ENCODE data around the gene LCLAT1.
"Not testable (repeated sequence)": the region's sequence is repeated elsewhere in the genome, so short reads cannot be mapped to it uniquely, and the experiment has no call there.

LCLAT1 gene

GRCh38 chr2:30454571-30454970 is 7.5 kb downstream of the LCLAT1 start:
- DNase-seq (ENCODE audit: low spot score): no peak

DNA sequence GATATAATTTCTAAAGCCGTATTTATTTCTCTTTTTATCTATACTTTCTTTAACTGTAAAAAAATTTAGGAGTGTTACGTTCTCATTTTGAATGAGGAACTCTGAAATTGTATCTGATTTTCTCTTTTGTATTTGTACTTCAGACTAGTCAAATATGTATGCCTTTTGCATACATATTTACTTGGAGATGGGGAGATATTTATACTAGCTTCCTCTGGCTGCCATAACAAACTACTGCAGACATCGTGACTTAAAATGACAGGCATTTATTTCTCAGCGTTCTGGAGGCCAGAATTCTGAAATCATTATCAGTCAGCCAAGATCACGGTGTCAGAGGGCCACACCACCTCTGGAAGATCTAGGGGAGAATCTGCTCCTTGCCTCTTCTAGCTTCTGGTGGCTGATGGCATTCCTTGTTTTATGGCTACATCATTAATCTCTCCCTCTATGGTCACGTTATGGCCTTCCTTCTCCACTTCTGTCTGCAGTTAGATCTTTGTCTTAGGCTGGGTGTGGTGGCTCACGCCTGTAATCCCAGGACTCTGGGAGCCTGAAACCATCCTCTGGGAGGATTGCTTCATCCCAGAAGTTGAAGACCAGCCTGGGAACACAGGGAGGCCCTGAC is 8.2 kb downstream of the LCLAT1 start:
- no peak for DNase-seq (ENCODE audit: low spot score)

GRCh38 chr2:30456106-30456505 is 9.1 kb downstream of the LCLAT1 start:
- no peak for DNase-seq (ENCODE audit: low spot score)

DNA sequence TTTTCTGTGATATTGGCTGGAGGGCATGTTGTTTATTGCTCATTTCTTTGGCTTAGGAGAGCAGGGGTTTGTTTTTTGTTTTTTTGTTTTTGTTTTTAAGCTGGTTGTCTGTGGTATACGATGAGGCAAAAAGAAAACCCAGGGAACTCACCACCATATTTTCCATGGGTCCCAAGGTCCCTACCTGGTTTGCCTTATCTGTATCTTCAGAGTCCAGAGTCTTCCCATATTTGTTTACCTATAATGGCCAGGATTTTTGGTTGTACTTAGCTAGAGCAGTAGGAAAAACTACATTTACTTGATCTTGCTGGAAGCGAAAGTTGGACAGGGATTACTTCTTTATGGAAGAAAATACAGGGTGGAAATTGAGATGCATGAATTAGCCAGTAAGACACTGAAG is 9.5 kb downstream of the LCLAT1 start:
- DNase-seq (ENCODE audit: low spot score): no peak

DNA sequence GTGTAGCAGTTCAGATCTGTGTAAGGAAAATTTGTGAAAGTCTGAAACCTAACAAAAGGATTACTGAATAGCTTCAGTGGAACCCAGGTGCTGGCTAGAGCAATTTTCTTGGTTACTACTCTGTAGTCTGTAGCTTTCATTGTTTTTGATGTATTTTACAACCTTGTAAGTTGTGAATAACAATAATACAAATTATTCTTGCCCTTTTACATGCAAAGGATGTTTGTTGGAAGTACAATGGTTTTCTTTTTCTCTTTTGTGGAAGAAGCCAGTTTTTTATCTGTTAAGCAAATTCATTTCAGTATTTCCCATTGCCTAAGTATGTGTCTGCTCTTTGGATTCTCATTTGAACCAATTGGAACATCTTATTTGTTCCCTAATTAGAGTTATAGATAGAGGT is 10.2 kb downstream of the LCLAT1 start:
- no peak for DNase-seq (ENCODE audit: low spot score)

DNA sequence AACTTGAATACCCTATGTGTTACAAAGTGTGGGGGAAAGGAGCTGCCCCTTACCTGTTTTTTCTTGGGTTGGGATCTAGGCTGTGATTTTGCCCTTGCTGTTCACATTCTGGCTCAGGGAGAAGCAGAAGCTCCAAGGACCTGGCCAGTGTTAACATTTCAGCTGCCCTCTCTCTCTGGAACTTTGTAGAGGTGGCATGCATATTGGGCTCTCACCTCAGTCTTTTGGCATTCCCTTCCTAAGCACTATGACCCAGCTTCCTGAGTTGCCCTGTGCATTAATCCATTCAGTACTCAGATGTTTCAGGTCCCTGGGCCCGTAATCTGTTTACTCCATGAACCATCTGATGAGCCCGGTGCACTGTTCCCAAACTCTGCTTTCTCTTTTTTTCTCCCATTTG is 12.1 kb downstream of the LCLAT1 start:
- DNase-seq (ENCODE audit: low spot score): no peak

DNA sequence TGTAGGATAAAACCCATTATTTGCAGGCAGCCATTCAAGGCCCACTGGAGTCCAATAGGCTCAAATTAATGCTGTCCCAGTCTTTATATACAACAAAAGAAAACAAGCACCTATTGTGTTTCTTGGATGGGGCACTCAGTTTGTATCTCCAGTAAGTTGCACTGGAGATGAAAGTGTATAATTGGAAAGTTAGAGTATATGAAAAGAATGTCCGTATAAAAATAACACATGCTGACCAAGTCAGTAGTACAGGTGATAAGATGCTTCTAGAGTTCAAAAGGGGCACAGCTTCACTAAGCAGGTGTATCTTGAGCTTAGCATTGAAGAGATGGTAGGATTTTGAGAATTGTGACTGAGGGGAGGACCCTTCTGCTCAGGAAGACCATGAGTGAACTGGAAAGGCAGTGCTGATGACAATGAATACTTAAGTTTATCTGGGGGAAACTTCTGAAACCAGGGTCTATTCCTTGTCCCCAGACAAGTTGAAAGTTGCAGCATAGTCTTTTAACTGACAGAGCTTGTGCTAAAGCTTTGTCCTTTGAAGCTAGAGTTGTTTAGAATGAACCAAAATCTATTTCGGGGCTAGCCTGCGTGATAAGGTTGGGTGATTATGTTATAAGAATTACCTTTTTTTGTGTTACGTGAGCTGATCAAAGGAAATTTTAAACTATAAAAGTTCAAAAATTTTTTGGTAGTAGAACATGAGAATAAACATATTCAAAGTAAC is 15.2 kb downstream of the LCLAT1 start:
- no peak for DNase-seq (ENCODE audit: low spot score)

- no peak for DNase-seq (ENCODE audit: low spot score)
Measured at GRCh38 chr2:30463535-30463934, 16.5 kb downstream of the LCLAT1 start.

- no peak for DNase-seq (ENCODE audit: low spot score)
Measured at GRCh38 chr2:30464544-30465170, 17.6 kb downstream of the LCLAT1 start.

DNA sequence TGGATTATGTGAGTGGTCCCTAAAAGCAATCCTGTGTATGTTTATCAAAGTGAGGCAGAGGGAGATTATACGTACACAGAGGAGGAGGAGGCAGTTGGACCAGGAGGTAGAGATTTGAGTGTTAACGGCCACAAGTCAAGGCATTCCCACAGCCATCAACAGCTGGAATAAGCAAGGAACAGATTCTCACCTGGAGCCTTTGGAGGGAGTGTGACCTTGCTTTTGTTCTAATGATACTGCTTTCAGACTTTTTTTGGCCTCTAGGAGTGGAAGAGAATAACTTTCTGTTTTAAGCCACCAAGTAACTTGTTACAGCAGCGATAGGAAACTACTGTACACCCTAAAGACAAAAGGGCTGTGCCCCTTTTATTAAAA is 18.1 kb downstream of the LCLAT1 start:
- no peak for DNase-seq (ENCODE audit: low spot score)

DNA sequence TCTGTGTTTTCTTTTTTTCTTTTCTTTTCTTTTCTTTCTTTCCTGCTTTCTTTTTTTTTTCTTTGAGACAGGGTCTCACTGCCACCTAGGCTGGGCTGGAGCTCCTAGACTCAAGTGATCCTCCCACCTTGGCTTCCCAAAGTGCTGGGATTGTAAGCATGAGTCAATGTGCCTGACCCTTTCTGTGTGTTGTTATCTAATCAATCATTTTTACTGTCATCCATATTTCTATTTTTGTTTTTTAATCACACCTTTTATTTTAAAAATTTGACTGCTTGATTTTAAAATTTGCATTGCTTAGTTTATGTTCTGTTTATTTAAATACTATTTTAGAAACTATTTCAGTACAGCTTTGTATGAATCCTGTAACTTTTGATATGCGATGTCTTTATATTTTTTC is 19.2 kb downstream of the LCLAT1 start:
- DNase-seq (ENCODE audit: low spot score): no peak

GRCh38 chr2:30467062-30467826 is 20.2 kb downstream of the LCLAT1 start:
- DNase-seq (ENCODE audit: low spot score): not testable (repeated sequence)

DNA sequence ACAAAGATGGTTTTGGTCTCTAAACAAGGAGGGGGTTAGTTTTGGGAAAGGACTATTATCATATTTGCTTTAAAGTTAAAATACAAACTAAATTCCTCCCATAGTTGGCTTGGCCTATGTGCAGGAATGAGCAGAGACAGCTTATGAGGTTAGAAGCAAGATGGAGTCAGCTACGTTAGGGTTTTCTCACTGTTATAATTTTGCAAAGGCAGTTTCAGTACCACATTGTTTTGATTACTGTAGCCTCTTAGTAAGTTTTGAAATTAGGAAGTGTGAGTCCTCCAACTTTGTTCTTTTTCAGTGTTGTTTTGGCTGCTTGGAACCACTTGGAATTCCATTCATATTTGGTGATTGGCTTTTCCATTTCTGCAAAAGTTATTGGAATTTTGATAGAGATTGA is 23.4 kb downstream of the LCLAT1 start:
- DNase-seq (ENCODE audit: low spot score): no peak

GRCh38 chr2:30472326-30472725 is 25.3 kb downstream of the LCLAT1 start:
- DNase-seq (ENCODE audit: low spot score): no peak

DNA sequence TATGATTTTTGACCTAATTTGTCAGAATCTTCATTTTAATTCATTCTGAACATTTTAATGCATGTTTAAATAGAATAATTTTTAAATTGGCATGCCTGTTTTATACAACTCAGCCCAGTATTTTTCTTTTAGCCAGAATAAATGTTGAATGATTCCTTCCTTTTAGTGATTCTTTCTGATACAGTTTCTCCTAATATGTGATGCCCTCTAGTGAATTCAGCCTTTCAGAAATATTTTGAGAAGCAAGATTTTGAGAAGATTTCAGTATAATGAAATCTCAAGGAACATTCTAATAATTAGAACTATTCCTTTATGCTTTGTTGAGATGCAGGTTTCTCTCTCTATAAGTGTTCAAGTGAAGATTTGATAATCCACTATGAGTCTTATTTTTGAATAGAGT is 28.5 kb downstream of the LCLAT1 start:
- DNase-seq (ENCODE audit: low spot score): peak; percentile 6

- DNase-seq (ENCODE audit: low spot score): no peak
Measured at GRCh38 chr2:30476636-30477035, 29.6 kb downstream of the LCLAT1 start.

GRCh38 chr2:30480703-30481322 is 33.8 kb downstream of the LCLAT1 start:
- no peak for DNase-seq (ENCODE audit: low spot score)

GRCh38 chr2:30481323-30481800 is 34.3 kb downstream of the LCLAT1 start:
- DNase-seq (ENCODE audit: low spot score): peak; percentile 58

DNA sequence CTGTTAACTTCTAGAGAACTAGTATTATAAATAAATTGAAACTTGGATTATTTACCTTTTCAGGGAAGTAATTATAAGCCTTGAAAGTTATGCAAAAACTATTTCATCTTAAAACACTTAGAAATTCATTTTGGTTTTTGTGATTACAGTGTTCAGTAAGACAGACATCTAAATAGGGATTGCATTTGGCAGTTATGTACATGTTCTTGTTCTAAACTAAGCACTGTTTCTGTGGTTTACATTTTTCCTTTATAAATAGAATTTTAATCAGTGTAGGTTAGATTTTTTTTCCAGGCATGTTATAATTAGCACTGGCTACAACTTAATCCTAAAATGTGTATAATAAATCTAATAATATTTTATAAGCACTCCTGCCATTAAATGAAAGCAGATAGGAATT is 35.0 kb downstream of the LCLAT1 start:
- DNase-seq (ENCODE audit: low spot score): no peak

DNA sequence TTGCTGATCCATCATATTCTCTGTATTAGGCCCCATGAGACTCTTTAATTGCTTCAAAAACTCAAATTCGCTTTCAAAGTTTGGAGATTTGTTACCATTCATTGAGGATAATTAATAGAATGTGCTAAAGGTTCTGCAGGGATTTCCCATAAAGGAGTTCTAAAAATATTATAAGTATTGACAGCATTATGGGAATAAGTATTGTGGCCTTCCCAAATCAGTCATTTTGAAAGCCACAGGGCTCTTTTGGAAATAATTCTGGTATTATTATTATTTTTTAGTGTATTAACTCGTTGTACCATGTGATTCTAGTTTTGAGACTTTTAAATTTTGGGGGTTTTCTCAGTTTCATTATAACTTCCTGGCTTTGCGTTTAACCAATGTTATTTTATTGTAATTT is 37.1 kb downstream of the LCLAT1 start:
- no peak for DNase-seq (ENCODE audit: low spot score)

GRCh38 chr2:30484995-30485394 is 37.9 kb downstream of the LCLAT1 start:
- DNase-seq (ENCODE audit: low spot score): no peak

DNA sequence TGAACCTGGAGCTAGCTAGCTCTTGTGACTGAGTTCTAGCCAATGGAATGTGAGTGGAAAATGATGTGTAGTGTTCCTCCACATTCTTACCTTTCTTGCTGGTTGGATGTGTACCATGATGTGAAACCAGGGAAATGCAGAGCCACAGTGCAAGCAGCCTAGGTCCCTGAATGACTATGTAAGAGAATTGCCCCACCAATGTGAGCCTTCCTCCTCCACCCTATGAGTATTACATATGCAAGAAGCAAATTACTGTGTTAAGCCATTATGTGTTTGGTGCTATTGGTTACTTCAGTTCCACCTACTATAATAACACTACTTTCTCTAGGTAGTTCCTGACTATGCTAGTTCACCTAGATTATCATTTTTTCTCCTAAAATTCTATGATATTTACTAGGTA is 39.6 kb downstream of the LCLAT1 start:
- no peak for DNase-seq (ENCODE audit: low spot score)
